OCI-LY7 (cell line): ENCODE measurements around the gene UNC5A.

Source experiments
- EZH2phosphoT487 ChIP-seq: fragments of 200-600 bp; sonication (generic); IDR thresholded peaks from 2 replicates; pipeline ENCODE4 v1.6.1; 2018; ENCODE audit warnings: low read depth, borderline replicate concordance, mild to moderate bottlenecking, mixed run types, antibody characterized with exemption, low read length, moderate library complexity, mixed read lengths
- TF ChIP-seq, protein P1 (sequence below): fragments of 200-600 bp; sonication (generic); conservative IDR thresholded peaks from 2 replicates; pipeline ENCODE4 v1.5.1; 2014; ENCODE audit warnings: mild to moderate bottlenecking, antibody characterized with exemption, low read length, moderate library complexity, mixed read lengths

DNA sequence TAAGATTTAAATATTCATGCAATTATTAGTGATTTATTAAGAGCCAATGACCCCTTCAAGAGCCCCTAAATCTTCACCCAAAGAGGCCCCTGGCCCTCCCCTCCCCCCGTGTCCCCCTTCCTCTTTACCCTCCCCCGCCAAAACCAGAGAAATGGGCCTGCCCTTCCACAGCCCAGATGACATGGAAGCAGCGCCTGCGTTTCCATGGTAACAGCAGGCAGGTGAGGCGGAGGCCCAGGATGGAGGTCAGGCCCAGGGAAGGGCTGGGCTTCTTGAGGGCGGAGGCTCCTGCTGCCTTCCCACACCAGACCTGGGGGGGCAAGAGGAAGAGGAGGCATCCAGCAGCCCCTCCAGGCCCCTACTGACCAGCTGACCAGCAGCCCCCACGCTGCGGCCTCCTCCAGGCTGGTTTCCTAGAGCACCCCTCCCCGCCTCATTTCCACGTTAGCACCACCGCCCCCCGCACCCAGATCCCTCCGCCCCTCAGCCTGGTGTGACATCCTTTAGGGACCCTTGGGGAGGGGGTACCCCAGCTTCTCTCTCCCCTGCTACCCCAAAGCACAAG is 37.4 kb downstream of the UNC5A start:
- TF ChIP-seq, protein P1, sequence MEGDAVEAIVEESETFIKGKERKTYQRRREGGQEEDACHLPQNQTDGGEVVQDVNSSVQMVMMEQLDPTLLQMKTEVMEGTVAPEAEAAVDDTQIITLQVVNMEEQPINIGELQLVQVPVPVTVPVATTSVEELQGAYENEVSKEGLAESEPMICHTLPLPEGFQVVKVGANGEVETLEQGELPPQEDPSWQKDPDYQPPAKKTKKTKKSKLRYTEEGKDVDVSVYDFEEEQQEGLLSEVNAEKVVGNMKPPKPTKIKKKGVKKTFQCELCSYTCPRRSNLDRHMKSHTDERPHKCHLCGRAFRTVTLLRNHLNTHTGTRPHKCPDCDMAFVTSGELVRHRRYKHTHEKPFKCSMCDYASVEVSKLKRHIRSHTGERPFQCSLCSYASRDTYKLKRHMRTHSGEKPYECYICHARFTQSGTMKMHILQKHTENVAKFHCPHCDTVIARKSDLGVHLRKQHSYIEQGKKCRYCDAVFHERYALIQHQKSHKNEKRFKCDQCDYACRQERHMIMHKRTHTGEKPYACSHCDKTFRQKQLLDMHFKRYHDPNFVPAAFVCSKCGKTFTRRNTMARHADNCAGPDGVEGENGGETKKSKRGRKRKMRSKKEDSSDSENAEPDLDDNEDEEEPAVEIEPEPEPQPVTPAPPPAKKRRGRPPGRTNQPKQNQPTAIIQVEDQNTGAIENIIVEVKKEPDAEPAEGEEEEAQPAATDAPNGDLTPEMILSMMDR, result no peak
- TF ChIP-seq EZH2phosphoT487, result no peak
